Heart left ventricle (tissue), 16 donors: Measurements from ENCODE around the gene CAP1. TPM values are rescaled to one million over a fixed set of nuclear protein-coding genes. Genes with fewer than 3 reads are reported as not detected.

Experiments used
- ATAC-seq, 4 donors: fragments of 200-7000 bp; cut with Tn5 transposase; one replicate each; pipeline ENCODE4 v1.9.1; 2020 to 2022; ENCODE audit warnings: moderate library complexity in 4 of 4, mild to moderate bottlenecking in 3 of 4, moderate number of reproducible peaks in 1 of 4
- DNase-seq, 5 donors: peaks; one replicate each; pipeline ENCODE4 v3.0.0-alpha.2; 2020
- H3K27ac ChIP-seq, 12 donors: fragments of 200-600 bp; sonication (generic) in 4 of 12; one replicate each; pipeline versions ENCODE4 v1.5.0 to v1.8.0; 2016 to 2022; ENCODE audit warnings: mild to moderate bottlenecking in 2 of 12
- H3K27me3 ChIP-seq, 9 donors: fragments of 200-600 bp; sonication (generic) in 2 of 9; one replicate each; pipeline versions ENCODE4 v1.5.1 to v1.8.0; 2016 to 2022; ENCODE audit warnings: mild to moderate bottlenecking in 3 of 9
- H3K36me3 ChIP-seq, 9 donors: fragments of 200-600 bp; sonication (generic) in 2 of 9; one replicate each; pipeline versions ENCODE4 v1.5.0 to v1.8.0; 2018 to 2022; ENCODE audit warnings: mild to moderate bottlenecking in 2 of 9
- H3K4me1 ChIP-seq, 12 donors: fragments of 200-600 bp; sonication (generic) in 4 of 12; one replicate each; pipeline versions ENCODE4 v1.5.0 to v1.8.0; 2016 to 2022; ENCODE audit warnings: mild to moderate bottlenecking in 3 of 12
- H3K4me3 ChIP-seq, 12 donors: fragments of 200-600 bp; sonication (generic) in 4 of 12; one replicate each; pipeline versions ENCODE4 v1.5.0 to v1.8.0; 2017 to 2022; ENCODE audit warnings: mild to moderate bottlenecking in 9 of 12, moderate library complexity in 4 of 12
- H3K9me3 ChIP-seq, 12 donors: fragments of 200-600 bp; sonication (generic) in 4 of 12; one replicate each; pipeline versions ENCODE4 v1.5.0 to v1.8.0; 2016 to 2022; ENCODE audit warnings: mild to moderate bottlenecking in 1 of 12
- POLR2A ChIP-seq, 2 donors: fragments of 450-650 bp; IDR thresholded peaks; one replicate each; pipeline ENCODE4 v1.6.1; 2017; ENCODE audit warnings: antibody characterized with exemption in 2 of 2, mild to moderate bottlenecking in 2 of 2, moderate library complexity in 2 of 2
- WGBS, 4 donors: extraction: QIAGEN DNeasy Blood & Tissue Kit in 2 of 4; methylation state at CpG; one replicate each; pipeline versions ENCODE4 v1.1.5 to v1.1.7; 2013 to 2018; 5-methylcytosine and 5-hydroxymethylcytosine counted together
- intact Hi-C, 10 donors: fragments of 100-400 bp; cut with DNase I; formaldehyde crosslinking; loops; one replicate each; pipeline versions ENCODE4 v1.11.1 to v1.14.2; 2022
- polyA plus RNA-seq, 2 donors: library from polyadenylated mRNA; stranded (reverse); fragments of 200-250 nt; gene quantifications; one replicate each; pipeline ENCODE4 v1.2.3, GENCODE V29; 2013
- total RNA-seq, 9 donors: library from RNA; depleted of rRNA in 2 of 9; stranded (reverse); fragments of >200 nt in 2 of 9; fragmentation: NEBNext Ultra II Directional in 3 of 9; extraction: Animal tissue kit (Norgen Biotek cat#: 25700) in 3 of 9; gene quantifications; one replicate each; pipeline versions ENCODE4 v1.1.0 to v1.2.4, GENCODE V29; 2016 to 2023
- TF ChIP-seq, protein P1 (sequence below), 12 donors: fragments of 200-600 bp; sonication (generic) in 4 of 12; IDR thresholded peaks; one replicate each; pipeline versions ENCODE4 v1.5.0 to v1.8.0; 2018 to 2022; ENCODE audit warnings: antibody characterized with exemption in 12 of 12, mild to moderate bottlenecking in 5 of 12
- donor health status: ischemic (EF 13 %, LVEDD 7.1; RV severe dilation, severe dysfunction).
- donor health status: healthy with polysubstance abuse.
- donor health status: DM: no; HTN: yes; CAD: no.
- donor health status: DM: no; HTN: no; CAD: no.
- donor health status: ischemic (EF 25% LVEDD 6.9; RV normal size, moderate dysfunction).
- donor health status: ischemic (EF 25% LVEDD 5.7; RV mildly dilated, moderate dysfunction).
- donor health status: healthy.
- donor health status: DM: yes; HTN: yes; CAD: no.
- donor health status: ischemic (EF 35%, LVEDD 5.7; RV mildly dilated, moderate dysfunction).
- donor health status: nonischemic (EF 11% LVEDD 7.7; RV severe dilation, severe dysfunction).
- donor health status: DM: yes; HTN: yes; CAD: no.
- donor health status: PGD.
- donor health status: ischemic (EF 29% LVEDD 5.4; RV normal size, mild dysfunction).
- donor health status: nonischemic (EF 23%, LVEDD 6.1; RV moderate dilation, normal function).

Gene CAP1
- total and polyA plus RNA-seq, 11 donors = 23.8 to 249 (median 69.9) TPM

DNA sequence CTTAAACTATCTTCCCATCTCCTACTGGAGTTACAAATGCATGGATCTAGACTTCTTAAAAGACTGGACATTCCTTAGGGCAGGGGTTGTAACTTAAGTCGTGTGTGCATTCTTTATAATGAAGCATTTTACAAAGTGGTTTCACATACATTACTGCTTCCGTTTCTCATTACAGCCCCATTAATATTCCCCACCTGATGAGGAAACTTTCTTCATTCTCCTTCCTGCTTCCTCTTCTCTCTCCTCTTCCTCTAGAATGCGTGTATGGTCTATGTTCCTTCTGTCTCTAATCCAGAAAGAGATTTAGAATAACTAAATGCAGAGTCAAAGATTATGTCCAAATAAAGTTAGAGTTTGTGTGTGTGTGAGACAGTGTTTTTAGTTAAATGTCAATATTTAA is 1.8 kb upstream of the CAP1 start:
- H3K27ac ChIP-seq = peak overlapping the region; percentile 96 to 100 (median 99)
- H3K27me3 ChIP-seq = no peaks in the 10 kb centered on the region
- H3K9me3 ChIP-seq = no peaks in the 10 kb centered on the region
- WGBS, 4 donors = 47 to 62% (median 55%) methylated on average over 3 of the region's 3 CpGs
- DNase-seq = no peak
- peaks cover 23 to 84% (median 57%) of the 10 kb centered on the region in 12 donors for H3K4me1 ChIP-seq
- intact Hi-C loops = loop anchor here in 2 of 10 donors (10.0 kb wide), 1 partner anchor 64 kb away; no protein-coding TSS in a partner anchor
- H3K4me3 ChIP-seq = peak overlapping the region in 1 of 12 donors; percentile 99
- ATAC-seq = no peak
- peaks cover 0 to 8% (median 4%) of the 10 kb centered on the region in 9 donors for H3K36me3 ChIP-seq
- TF ChIP-seq, protein P1, sequence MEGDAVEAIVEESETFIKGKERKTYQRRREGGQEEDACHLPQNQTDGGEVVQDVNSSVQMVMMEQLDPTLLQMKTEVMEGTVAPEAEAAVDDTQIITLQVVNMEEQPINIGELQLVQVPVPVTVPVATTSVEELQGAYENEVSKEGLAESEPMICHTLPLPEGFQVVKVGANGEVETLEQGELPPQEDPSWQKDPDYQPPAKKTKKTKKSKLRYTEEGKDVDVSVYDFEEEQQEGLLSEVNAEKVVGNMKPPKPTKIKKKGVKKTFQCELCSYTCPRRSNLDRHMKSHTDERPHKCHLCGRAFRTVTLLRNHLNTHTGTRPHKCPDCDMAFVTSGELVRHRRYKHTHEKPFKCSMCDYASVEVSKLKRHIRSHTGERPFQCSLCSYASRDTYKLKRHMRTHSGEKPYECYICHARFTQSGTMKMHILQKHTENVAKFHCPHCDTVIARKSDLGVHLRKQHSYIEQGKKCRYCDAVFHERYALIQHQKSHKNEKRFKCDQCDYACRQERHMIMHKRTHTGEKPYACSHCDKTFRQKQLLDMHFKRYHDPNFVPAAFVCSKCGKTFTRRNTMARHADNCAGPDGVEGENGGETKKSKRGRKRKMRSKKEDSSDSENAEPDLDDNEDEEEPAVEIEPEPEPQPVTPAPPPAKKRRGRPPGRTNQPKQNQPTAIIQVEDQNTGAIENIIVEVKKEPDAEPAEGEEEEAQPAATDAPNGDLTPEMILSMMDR (IDR thresholded peaks at IDR 0.05) = no peak
- no peak for TF ChIP-seq POLR2A (IDR thresholded peaks at IDR 0.05)

DNA sequence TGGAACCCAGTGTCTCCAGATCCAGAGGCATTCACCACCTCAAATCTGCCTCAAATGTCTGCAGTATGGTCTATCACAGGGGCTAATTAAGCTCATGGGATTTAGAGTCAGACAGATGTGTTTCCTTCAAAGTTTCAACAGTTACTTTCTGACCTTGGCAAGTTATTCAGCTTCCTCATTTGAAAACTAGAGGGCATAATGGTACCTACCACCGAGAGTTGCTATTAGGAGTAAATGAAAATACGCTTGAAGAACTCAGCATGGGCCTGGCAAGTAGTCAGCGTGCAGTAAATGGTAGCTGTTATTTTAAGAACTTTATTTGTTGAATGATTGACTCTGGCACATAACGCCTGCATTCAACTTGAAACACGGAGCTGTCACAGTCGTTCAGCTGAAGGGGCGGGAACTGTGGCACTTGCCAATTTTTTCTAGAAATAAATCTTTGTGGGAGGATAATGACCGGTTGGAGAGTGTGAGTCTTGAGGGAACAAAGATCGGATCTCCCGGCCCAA is 1.2 kb upstream of the CAP1 start:
- intact Hi-C loops = loop anchor here in 2 of 10 donors (10.0 kb wide), 1 partner anchor 64 kb away; no protein-coding TSS in a partner anchor
- 0 to 1% (median 0%) methylated on average over 8 to 10 of the region's 10 CpGs for WGBS, 4 donors
- ATAC-seq = peak in 2 of 4 donors; percentile 0 to 2

DNA sequence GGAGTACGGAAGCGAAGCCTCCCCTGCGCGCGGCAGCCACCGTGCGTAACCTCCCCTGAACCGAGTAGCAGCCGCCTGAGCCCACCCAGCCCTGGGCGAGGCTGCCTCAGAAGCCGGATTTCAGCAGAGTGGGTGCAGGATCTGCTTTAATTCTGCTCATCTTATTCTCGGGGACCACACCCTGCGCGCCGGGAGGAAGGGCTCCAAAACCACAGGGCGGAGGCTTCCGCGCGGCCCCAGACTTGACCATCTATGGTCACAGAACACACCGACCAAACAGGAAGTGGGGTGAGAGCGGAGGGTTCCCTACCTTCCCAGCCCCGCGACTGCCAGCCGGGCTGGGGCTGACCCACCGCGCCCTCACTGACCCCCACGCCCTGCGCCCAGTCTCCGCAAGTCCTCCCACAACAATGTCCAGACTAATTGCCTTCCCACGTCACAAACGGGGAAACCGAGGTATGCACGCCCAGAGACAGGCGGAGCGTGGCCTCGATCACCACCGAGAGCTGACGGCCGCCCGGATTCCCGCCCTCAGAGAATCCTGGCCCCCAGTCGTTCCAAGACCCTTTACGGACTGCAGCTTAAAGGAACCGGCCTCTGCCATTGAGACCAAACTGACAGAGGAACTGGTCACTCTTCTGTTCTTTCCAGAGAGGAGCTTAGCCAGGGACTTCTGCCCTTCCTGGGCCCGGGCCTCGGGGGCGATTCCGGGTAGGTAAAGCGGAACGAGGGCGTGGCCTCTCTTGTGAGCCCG is 595 bp upstream of the CAP1 start:
- WGBS, 4 donors = 0 to 1% (median 1%) methylated on average over 25 to 52 of the region's 52 CpGs
- H3K36me3 ChIP-seq = peaks cover 0 to 14% (median 4%) of the 10 kb centered on the region in 9 donors
- peaks cover 23 to 84% (median 59%) of the 10 kb centered on the region in 12 donors for H3K4me1 ChIP-seq
- peak overlapping the region; percentile 72 to 100 (median 94) for H3K4me3 ChIP-seq
- peak overlapping the region; percentile 96 to 100 (median 99) for H3K27ac ChIP-seq
- no peaks in the 10 kb centered on the region for H3K9me3 ChIP-seq
- H3K27me3 ChIP-seq = no peaks in the 10 kb centered on the region
- DNase-seq (peak; percentile 89 to 95 (median 93)), ATAC-seq (peak; percentile 72 to 83 (median 80))
- intact Hi-C loops = loop anchor here in 3 of 10 donors (2.0 to 10.0 kb wide), 2 partner anchors 19 to 65 kb away; no protein-coding TSS in a partner anchor
- TF ChIP-seq POLR2A (IDR thresholded peaks at IDR 0.05) = peak; percentile 94 to 96
- TF ChIP-seq, protein P1 (IDR thresholded peaks at IDR 0.05) = peak in 1 of 12 donors; percentile 0

More for the DNA sequence above, 1.2 kb upstream of the CAP1 start:
- Histone ChIP-seq H3K9me3 (no peaks in the 10 kb centered on the region), H3K27ac (peak overlapping the region; percentile 96 to 100 (median 99)), H3K27me3 (no peaks in the 10 kb centered on the region), H3K36me3 (peaks cover 0 to 13% (median 4%) of the 10 kb centered on the region in 9 donors), H3K4me3 (peak overlapping the region; percentile 72 to 100 (median 94)), H3K4me1 (peaks cover 23 to 84% (median 59%) of the 10 kb centered on the region in 12 donors)
- no peak for DNase-seq
- TF ChIP-seq POLR2A (IDR thresholded peaks at IDR 0.05) = no peak
- TF ChIP-seq, protein P1 (IDR thresholded peaks at IDR 0.05) = peak in 4 of 12 donors; percentile 5 to 32 (median 26)

DNA sequence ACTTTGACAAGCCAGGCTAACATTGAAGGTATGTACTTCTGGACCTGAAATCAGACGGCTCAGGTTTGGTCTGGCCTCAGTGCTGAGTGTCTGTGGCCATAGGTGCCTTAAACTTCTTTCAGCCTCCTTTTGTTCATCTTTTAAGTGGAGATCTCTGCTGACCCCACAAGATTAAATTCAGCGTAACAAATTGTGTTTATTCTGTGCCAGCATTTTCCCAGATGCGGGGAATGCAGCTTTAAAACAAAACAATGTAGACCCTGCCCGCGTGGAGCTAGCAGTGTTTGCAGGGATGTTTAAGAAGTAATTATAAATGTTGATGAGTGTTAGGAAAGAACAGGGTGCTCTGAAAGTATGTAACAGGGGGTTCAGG is 923 bp downstream of the CAP1 start:
- no peak for DNase-seq
- 14 to 24% (median 16%) methylated on average over 5 of the region's 5 CpGs for WGBS, 4 donors
- peaks cover 18 to 84% (median 59%) of the 10 kb centered on the region in 12 donors for H3K4me1 ChIP-seq
- peak overlapping the region; percentile 82 to 100 (median 99) for H3K27ac ChIP-seq
- peak overlapping the region; percentile 72 to 100 (median 94) for H3K4me3 ChIP-seq
- no peaks in the 10 kb centered on the region for H3K27me3 ChIP-seq
- H3K9me3 ChIP-seq = no peaks in the 10 kb centered on the region
- TF ChIP-seq, protein P1 (IDR thresholded peaks at IDR 0.05) = no peak
- no peak for TF ChIP-seq POLR2A (IDR thresholded peaks at IDR 0.05)
- peaks cover 0 to 29% (median 4%) of the 10 kb centered on the region in 9 donors for H3K36me3 ChIP-seq
- ATAC-seq = no peak
- intact Hi-C loops = loop anchor here in 1 of 10 donors (2.0 kb wide), 1 partner anchor 17 kb away; no protein-coding TSS in a partner anchor
